Fibroblast of skin of back (primary cell): ENCODE measurements around the gene SF3B5. TPM values are rescaled to one million over a fixed set of nuclear protein-coding genes. Genes with fewer than 3 reads are reported as not detected.
A peak's percentile ranks its signal among the peaks of the same experiment; 100 is the strongest.
"Not testable (repeated sequence)": the region's sequence is repeated elsewhere in the genome, so short reads cannot be mapped to it uniquely, and the experiment has no call there.

Source experiments
- DNase-seq: peaks from one replicate; pipeline ENCODE4 v3.0.0-alpha.2; 2013
- polyA plus RNA-seq, 2 experiments: library from polyadenylated mRNA; unstranded; fragments of 120-200 nt; gene quantifications; one replicate each; pipeline ENCODE4 v1.2.1, GENCODE V29; 2013; ENCODE audit not compliant: insufficient read length in 2 of 2

The SF3B5 gene
- 137 TPM for polyA plus RNA-seq (2013, experiment 1 of 2; ENCODE audit: insufficient read length)
- polyA plus RNA-seq (2013, experiment 2 of 2; ENCODE audit: insufficient read length), result 101 TPM

GRCh38 chr6:144095134-144096002, at the start of gene SF3B5:
TSS of gene SF3B5 (minus strand) at chr6:144095573. CDS start at chr6:144095497, 76 bp downstream.
- DNase-seq, result peak; percentile 100

GRCh38 chr6:144144996-144145395, 49.6 kb upstream of the SF3B5 start:
- DNase-seq, result no peak

- DNase-seq, result no peak
These were observed 48.5 kb upstream of the SF3B5 start for GRCh38 chr6:144143878-144144277.

- no peak for DNase-seq
These were observed 47.7 kb upstream of the SF3B5 start for GRCh38 chr6:144143106-144143505.

- no peak for DNase-seq
These were observed 46.1 kb upstream of the SF3B5 start for GRCh38 chr6:144141470-144141869.

- no peak for DNase-seq
These were observed 45.5 kb upstream of the SF3B5 start for GRCh38 chr6:144140867-144141266.

GRCh38 chr6:144139817-144140216, 44.4 kb upstream of the SF3B5 start:
- no peak for DNase-seq

GRCh38 chr6:144138542-144138941, 43.2 kb upstream of the SF3B5 start:
- DNase-seq, result no peak

GRCh38 chr6:144134737-144135136, 39.4 kb upstream of the SF3B5 start:
- peak; percentile 23 for DNase-seq

GRCh38 chr6:144134176-144134575, 38.8 kb upstream of the SF3B5 start:
- peak; percentile 79 for DNase-seq

- no peak for DNase-seq
These were observed 38.0 kb upstream of the SF3B5 start for GRCh38 chr6:144133225-144133821.

- not testable (repeated sequence) for DNase-seq
These were observed 36.9 kb upstream of the SF3B5 start for GRCh38 chr6:144132167-144132690.

- peak; percentile 91 for DNase-seq
These were observed 35.9 kb upstream of the SF3B5 start for GRCh38 chr6:144131248-144131709.

GRCh38 chr6:144129469-144129868, 34.1 kb upstream of the SF3B5 start:
- DNase-seq, result no peak

- DNase-seq, result no peak
These were observed 31.7 kb upstream of the SF3B5 start for GRCh38 chr6:144127097-144127496.

- DNase-seq, result no peak
These were observed 28.5 kb upstream of the SF3B5 start for GRCh38 chr6:144123836-144124235.

GRCh38 chr6:144123421-144123820, 28.0 kb upstream of the SF3B5 start:
- DNase-seq, result no peak

- DNase-seq, result no peak
These were observed 27.5 kb upstream of the SF3B5 start for GRCh38 chr6:144122861-144123260.

GRCh38 chr6:144119376-144119775, 24.0 kb upstream of the SF3B5 start:
- DNase-seq, result no peak

GRCh38 chr6:144115219-144115618, 19.8 kb upstream of the SF3B5 start:
- no peak for DNase-seq

GRCh38 chr6:144113366-144113765, 18.0 kb upstream of the SF3B5 start:
- no peak for DNase-seq

GRCh38 chr6:144110210-144110609, 14.8 kb upstream of the SF3B5 start:
- no peak for DNase-seq

- DNase-seq, result peak; percentile 7
These were observed 10.8 kb upstream of the SF3B5 start for GRCh38 chr6:144106206-144106605.
